HCT116 (cell line): ENCODE data around the gene IL31.

Source experiments
- CBX3 ChIP-seq: IDR thresholded peaks from 2 replicates; pipeline ENCODE4 v1.6.1; 2012; ENCODE audit warnings: low read depth
- FOSL1 ChIP-seq: IDR thresholded peaks from 2 replicates; pipeline ENCODE4 v1.6.1; 2012; ENCODE audit warnings: low read depth
- MAX ChIP-seq: IDR thresholded peaks from 2 replicates; pipeline ENCODE4 v1.6.1; 2012
- POLR2A ChIP-seq: IDR thresholded peaks from 2 replicates; pipeline ENCODE4 v1.7.0; 2011; ENCODE audit warnings: borderline replicate concordance; ENCODE audit not compliant: insufficient read depth, insufficient read length; ENCODE audit errors: extremely low read depth
- POLR2AphosphoS5 ChIP-seq: IDR thresholded peaks from 2 replicates; pipeline ENCODE4 v1.6.1; 2011; ENCODE audit warnings: mild to moderate bottlenecking, low read depth, low read length, moderate library complexity

DNA sequence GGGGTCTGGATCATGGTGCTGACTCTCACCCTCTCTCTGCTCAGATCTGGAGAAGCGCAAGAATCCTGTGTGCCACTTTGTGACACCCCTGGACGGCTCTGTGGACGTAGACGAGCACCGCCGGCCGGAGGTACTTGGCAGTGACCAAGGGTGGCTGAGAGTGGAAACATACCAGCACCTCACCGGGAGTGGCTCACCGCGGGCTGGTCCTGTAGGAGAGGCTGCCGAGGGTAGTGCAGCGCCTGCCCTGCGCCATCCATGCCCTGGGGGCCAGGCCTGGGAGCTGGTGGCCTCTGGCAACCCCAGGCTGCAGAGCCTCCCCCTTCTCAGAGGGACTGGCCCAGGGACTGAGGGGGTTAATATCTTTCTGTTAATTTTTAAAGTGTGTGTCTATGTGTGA is 46.2 kb downstream of the IL31 start:
- TF ChIP-seq POLR2AphosphoS5 (no peak), POLR2A (no peak), FOSL1 (no peak), CBX3 (no peak), MAX (no peak)
